GM19099 (cell line): ENCODE results near the gene SLC25A26.

Experiments used
- POLR2A ChIP-seq: IDR thresholded peaks from 3 replicates; pipeline ENCODE4 v1.6.1; 2011; ENCODE audit warnings: low read depth; ENCODE audit not compliant: insufficient read length; ENCODE audit errors: extremely low read depth

SLC25A26 gene, protein sequence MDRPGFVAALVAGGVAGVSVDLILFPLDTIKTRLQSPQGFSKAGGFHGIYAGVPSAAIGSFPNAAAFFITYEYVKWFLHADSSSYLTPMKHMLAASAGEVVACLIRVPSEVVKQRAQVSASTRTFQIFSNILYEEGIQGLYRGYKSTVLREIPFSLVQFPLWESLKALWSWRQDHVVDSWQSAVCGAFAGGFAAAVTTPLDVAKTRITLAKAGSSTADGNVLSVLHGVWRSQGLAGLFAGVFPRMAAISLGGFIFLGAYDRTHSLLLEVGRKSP

DNA sequence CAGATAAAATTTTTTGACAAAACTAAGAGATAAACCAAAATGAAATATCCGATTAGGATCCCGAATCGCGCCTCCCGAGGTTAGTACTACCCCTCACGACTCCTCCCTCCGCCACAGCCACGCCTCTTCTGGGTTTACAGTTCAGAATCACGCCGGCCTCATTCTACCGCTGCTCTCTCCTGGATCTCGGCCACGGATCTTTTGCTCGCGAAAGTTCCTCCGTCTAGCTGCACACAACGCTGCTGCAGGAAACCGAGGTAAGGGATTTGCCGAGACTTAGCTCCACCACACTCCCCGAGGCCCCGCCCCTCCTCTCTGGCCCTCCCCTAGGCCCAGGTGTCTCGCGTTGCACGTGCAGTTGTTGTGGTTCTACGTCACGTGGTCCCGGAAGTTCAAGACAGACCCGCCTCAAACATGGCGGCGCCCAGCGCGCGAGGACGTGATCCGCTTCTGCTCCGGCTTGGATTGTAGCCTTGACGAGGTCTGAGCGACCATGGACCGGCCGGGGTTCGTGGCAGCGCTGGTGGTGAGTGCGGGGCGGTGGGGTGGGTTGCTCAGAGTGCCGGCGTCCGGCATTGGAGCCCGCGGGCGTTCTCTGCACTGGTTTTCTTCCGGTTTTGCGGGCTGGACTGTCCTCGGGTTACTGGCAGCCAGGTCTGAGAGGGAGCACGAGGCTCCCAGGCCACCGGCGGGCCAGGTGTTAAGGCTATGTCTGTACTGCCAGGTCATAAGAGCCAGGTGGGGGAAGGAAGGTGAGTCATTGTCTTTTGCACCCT is at the start of gene SLC25A26:
SLC25A26 (plus strand) TSS at position 400 of the 776 bp plus-strand sequence; CDS start at position 494, 94 bp downstream.
- peak; percentile 85 for TF ChIP-seq POLR2A

DNA sequence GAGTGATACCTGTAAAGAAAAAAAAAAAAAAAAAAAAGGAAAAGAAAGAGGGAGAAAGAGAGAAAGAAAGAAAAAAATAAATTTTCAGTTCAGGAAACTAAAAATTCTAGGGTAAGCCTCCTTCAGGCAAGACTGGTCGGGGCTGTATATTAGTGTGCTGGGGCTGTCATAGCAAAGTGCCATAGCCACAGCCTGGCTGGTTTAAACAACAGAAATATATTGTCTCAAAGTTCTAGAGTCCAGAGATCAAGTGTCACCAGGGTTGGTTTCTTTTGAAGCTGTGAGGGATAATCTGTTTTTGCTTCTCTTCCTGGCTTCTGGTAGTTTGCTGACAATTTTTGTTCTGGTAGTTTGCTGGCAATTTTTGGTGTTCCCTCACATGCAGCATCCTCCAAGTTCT is 48.4 kb upstream of the SLC25A26 start:
- no peak for TF ChIP-seq POLR2A

DNA sequence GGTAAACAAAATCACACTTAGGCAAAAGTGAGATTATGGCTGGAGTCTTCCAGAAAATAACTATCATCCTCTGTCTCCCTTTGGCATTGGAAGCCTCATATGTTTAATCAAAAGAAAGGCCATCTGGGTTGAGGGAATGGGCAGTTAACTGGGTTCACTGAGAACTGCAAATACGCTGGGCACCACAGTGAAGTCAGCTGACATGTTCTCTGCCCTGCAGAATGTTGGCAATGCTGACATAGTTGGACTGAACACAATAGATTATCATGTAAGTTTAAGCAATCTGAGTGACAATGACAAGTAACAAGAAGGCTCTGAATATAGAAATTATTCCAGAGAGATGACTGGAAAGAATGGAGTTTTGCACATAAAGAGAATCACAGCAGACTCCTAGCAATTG is 43.8 kb upstream of the SLC25A26 start:
- no peak for TF ChIP-seq POLR2A

DNA sequence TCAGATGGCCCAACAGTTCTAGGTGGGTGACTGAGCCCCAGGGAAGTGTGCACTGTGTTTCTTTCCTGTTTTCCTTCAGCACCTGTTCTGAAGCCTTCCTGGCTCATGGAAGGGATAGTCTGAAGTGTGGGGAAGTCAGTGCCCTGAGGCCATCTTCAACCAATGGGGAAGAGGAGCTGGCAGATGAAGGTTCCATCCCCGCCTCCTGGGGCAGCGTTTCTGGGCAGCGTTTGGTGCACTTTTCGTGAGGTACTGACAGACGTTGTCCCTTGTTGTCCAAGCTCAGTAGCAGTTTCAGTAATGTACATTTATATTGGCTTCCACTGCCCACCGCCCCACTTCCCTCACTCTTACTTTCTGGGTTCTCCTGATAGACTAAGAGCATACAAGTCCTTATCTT is 42.6 kb upstream of the SLC25A26 start:
- no peak for TF ChIP-seq POLR2A

DNA sequence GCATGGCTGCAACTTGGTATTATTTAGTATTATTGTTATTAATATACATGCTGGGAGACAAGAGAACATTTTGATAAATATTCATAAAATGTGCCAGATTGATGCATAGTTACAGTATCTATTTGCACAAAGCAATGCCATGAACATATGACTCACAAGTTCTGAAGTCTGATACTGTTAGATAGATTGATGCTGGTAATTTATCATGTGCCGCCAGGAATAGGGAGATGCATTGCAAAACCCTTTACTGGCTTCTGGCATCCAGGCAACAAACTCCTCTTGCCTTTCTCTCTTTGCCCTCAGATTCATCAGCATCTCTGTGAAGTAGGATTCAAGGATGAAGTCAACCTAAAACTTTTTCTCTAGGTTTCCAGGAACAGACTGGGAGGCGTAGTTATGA is 41.0 kb upstream of the SLC25A26 start:
- no peak for TF ChIP-seq POLR2A

DNA sequence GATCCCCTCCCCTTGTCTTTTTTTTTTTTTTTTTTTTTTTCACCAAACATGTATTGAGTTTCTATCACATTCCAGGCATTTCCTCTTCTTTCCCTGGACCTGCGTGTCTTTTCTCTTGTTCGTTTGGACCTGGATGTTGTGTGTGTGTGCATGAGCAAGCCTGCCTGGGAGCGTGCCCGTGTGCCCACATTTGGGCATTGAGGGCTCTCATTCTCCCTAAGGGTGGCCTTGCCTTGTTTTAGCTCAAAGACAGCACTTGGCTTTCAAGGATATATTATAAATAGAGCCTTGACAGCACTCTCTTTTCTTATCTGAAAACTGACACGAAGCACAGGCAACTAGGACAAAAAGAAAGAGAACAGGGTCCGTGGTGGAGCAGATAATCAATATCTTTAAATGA is 39.0 kb upstream of the SLC25A26 start:
- no peak for TF ChIP-seq POLR2A

DNA sequence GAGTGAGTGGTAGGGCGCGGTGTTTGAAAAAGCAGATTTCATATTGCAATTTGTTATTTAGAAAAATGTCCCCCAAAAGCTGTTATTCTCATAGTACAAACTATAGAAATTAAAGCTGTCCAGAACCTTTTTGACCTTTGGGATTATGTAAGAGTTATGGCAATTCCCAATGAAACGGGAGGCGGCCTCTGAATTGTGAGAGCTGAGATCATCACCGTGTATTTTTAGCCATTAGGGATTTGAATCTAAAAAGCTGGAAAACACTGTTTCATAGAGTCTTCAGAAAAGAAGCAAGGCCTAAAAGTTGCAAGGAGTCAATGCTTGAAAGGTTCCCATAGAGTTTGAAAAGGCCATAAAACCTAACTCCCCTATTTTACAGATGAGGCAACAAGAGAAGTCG is 38.6 kb upstream of the SLC25A26 start:
- no peak for TF ChIP-seq POLR2A

DNA sequence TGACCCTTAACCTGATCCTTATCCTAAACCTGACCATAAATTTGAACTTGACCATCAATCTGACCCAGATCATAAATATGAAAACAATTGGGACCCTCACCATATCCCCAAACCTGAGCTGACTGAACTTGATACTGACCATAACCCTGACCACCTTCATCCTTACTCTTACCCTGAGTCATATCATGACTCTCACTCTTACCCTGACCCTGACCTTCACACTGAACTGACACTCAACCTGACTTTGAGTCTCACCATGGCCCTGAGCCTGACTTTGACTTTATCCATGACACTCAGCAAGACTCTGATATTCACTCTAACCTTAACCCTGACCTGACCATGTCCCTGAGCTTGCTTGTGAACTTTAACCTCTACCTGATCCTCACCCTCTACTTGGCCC is 34.3 kb upstream of the SLC25A26 start:
- no peak for TF ChIP-seq POLR2A

DNA sequence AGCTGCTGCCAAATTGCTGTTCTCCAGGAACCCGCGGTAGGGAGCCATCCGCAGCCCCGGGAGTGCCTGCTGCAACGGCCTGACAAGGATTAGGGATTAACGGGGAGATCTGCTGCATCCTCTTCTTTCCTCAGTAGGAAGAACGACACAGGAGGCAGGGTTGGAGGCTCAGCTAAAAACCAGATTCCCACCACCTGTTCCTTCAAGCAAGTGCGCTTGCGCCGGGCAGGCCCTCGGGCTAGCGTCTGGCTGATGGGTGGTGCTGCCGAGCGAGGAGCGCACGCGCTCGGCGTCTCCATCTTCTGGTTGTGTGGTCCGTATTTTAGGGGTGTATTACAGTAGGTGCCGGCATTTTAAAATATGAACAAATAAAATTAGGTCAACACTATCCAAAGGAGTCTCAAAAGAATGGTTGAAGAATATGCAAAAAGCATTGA is 25.4 kb upstream of the SLC25A26 start:
- TF ChIP-seq POLR2A = no peak

DNA sequence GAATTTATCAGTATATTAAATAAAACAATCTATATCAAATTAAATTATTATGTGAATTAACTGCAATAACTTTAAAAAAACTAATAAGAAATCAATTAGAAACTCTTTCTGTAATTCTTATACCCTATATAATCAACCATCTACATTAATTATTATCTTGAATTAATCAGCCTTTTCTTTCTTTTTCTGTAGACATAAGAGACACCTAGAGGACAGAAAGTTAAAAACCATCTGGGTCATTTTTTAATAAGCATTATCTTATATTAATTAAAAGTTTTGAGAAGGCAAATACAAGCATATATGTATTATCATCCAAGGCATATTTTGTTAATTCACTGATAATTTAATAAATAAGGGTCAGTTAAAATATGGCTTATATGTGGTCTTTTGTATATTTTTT is 24.2 kb upstream of the SLC25A26 start:
- no peak for TF ChIP-seq POLR2A

DNA sequence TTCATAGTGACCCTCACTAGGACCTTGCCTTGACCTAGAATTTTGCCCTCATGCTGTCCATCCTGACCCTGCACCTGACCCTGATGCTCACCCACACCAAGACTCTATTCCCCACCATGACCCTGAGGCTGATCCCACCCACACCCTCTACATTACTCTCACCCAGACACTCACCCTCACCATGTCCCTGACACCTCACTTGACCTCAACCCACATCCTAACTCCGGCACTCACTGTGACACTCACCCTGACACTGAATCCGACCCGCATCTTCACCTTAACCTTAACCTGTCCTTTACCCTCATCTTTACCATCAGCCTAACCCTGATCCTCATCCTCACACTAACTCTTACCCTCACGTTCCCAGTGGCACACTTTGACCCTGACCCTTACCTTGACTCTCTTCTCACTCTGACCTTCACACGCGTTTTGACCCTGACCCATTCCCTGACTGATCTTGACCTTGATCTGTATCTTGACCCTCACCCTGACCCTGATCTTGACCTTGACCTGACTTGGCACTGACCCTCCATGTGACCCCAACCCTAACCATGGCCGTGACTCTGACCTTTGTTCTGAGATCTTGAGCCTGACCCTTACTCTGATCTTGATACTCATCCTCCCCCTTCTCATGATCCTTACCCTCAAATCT is 22.2 kb upstream of the SLC25A26 start:
- no peak for TF ChIP-seq POLR2A

DNA sequence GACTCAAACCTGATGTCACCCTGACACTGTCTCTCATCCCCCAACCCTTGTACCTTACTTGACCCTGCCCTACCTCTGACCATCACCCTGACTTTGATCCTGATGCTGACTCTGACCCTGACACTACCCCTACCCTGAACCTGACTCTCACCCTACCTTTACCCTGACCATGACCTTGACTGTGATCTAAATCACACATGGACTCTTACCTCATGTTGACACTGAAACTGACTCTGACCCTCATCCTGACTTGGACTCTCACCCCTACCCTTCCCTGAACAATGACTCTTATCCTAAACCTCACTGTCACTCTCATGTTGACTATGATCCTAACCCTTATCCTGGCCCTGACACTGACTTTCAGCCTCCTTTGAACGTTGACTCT is 21.7 kb upstream of the SLC25A26 start:
- TF ChIP-seq POLR2A = no peak

DNA sequence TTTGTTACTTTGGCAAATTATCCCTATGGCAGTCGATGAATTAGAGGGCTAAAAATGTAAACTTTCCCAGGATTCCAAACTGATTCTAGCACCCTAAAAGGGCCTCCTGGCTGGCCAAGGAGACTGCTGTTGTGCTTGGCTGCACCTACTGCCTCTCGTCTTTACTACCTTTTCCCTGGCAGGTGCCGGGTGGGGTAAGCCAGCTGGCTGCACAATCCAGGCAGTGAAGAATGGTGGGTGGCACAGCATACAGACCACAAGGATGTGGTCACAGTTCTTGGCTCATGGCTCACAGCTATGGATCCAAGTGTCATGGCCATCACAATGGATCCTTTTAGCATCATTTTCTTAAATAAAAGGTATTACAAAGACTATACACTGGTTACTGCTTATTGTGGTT is 20.7 kb upstream of the SLC25A26 start:
- no peak for TF ChIP-seq POLR2A

DNA sequence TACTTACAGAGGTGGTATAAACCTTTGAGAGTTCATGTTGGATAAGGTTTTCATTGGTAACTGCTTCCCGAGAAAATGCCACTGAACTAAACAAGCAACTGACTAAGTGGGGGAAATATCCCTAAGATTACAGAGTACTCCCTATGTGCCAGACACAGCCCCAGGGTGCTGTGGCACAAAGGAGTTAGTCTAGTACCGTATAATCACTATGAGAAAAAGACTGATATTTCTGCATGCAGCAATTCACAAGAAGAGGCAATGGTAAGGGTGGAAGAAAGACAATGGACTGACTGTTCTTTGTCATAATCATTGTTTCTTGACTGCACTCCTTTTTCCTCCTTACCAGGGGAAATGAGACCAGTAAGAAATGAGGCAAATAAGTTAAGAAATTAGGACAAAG is 20.0 kb upstream of the SLC25A26 start:
- no peak for TF ChIP-seq POLR2A

DNA sequence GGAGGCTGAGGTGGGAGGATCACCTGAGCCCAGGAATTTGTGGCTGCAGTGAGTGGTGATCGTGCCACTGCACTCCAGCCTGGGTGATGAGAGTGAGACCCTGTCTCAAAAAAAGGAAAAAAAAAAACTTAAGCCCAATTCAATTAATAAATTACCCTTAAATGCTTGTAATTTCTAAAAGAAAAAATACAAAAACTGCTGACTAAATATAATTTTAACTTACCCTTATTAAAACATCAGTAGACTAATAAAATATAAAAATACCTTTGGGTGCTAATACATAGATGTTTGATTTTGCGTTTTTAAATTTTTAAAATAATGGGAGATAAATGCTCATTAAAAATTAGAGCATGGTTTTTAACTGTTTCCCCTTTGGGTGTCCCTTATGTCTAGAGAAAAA is 17.5 kb upstream of the SLC25A26 start:
- no peak for TF ChIP-seq POLR2A

DNA sequence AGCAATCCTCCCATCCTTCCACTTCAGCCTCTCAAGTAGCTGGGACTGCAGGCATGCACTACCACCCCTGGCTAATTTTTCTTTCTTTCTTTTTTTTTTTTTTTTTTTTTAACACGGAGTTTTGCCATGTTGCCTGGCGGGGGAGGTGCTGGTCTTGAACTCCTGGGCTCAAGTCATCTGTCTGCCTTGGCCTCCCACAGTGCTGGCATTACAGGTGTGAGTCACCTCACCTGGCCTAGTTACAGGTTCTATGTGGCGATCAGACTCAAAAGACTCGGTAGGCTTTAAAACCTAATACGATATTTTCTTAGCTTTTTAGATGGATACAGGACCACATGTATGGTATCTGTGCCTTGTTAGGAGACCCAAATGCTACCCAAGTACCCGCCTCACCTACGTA is 14.0 kb upstream of the SLC25A26 start:
- no peak for TF ChIP-seq POLR2A
